ENCODE measurements around the gene ZNF774.
"Not testable (repeated sequence)": the region's sequence is repeated elsewhere in the genome, so short reads cannot be mapped to it uniquely, and the experiment has no call there.

Gene ZNF774

DNA sequence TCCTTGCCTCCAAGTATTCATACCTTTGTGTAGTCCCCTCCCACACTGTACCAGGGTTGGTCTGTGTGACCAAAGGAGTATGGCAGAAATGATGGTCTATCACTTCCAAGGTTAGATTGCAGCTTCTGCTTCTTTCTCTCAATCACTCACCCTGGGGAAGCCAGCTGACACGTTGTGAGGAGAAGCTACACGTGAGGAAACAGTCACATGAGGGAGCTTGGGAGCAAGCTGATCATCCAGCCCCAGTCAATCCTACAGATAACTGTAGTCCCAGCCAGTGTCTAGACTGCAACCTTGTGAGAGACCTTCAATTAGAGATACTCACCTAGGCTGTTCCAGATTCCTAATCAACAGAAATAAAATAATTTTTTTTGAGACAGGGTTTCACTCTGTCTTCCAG lies 6.2 kb upstream of the ZNF774 start:
- no peak for DNase-seq (ENCODE audit: low spot score)

DNA sequence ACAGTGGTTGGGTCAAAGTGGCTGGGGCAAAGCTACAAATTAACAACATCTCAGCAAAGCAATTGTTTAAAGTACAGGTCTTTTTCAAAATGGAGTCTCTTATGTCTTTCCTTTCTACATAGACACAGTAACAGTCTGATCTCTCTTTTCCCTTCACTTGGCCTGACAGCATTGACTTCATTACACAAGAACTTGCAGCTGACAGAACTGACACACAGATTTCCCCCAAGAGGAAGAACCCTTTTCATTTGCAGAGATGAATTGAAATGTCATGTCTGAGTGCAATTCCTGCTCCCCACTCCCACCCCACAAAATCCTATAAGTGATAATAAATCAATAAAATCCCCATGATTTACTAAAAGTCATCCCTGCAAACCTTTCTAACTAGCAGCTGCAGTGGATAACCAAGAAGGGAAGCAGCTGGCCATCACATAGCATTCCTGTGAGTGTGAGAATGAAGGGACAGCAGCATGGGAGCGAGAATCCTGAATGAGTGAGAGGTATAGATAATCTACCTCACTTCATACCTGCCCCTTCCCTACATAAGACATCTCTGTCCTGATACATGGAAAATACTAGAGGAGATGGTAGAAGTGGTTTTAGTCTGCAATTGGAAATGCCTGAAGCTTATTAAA lies 4.5 kb upstream of the ZNF774 start:
- DNase-seq (ENCODE audit: low spot score): not testable (repeated sequence)

DNA sequence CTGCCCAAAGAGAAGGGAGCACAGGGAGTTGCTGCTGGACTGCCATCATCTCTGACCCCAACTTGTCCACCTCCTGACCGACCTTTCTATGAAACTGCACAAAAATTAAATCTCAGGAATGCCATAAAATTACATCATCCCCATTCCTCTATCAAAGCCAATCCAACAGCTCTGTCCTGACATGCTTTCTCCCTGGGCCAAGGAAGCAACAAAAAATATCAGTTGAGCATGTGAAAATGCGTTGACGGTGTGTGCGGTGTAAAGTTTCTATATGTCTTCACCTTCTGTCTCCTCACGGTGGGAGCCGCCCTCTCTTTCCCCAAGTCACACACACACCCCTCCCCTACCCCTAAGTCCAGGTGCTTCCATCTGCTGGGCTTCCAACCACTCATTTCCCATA lies 3.6 kb upstream of the ZNF774 start:
- no peak for DNase-seq (ENCODE audit: low spot score)

DNA sequence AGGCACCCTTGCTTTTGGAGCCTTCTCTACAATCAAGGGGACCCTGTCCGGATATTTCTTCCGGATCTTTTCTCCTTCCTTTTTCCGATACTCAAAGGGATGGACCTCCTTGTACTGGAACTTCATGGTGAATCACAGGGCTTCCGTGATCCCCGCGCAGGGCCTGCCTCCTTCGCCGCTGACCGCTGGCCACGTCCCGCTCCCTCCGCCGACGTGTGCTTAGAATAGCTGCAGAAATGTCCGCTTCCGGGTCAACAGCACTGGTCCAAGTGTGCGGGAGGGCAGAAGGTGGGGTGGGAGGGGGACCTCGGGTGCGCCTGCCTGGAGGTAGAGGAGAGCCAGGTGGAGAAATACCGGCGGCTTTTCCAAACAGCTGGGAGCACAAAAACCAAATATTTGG lies 3.0 kb upstream of the ZNF774 start:
- no peak for DNase-seq (ENCODE audit: low spot score)

DNA sequence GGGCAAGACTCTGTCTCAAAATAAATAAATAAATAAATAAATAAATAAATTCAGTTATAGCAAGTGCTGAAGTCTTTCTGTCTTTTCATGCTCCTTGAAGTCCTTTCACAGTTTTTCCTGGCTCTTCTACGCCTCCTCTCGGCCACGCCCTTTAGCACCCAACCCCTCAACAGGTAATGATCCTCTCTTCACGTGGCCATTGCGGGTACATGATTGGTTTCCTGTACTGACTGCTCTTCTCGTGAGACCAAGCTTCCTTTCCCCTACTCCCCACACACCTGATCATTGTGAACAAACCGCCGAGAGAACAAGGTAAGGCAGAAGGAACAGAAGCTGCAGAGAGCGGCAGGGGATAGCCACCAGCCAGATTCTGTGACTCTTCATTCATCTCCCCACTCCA lies 2.3 kb upstream of the ZNF774 start:
- DNase-seq (ENCODE audit: low spot score): no peak

DNA sequence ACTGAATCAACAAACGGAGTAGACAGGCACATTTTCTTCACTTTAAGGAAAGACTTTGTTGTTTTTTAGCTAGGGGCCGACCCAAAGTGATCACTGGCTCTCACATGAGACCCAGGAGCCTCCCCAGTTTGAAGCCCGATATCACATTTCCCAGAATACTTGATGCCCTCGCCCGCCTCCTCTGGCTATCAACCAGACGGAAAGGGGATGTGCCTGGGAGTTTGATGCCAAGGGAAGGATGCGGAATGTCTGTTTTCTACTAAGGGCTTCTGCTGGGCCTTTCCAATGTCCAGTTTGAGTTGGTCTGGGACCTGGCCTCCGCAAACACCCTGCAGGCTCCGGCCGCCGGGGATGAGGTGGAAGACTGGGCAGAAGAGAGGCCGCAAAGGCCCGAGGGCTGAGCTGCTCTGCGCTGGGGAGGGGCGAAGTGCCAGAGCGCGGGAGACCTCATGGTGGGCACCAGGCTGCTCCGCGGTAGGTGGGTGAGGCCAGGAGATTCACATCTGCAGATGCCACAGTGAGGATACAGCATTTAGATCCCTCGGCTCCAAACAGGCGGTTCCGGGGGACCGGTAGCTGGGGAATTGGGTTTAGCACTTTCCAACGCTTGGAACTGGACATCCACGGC lies 491 bp upstream of the ZNF774 start:
- no peak for DNase-seq (ENCODE audit: low spot score)

DNA sequence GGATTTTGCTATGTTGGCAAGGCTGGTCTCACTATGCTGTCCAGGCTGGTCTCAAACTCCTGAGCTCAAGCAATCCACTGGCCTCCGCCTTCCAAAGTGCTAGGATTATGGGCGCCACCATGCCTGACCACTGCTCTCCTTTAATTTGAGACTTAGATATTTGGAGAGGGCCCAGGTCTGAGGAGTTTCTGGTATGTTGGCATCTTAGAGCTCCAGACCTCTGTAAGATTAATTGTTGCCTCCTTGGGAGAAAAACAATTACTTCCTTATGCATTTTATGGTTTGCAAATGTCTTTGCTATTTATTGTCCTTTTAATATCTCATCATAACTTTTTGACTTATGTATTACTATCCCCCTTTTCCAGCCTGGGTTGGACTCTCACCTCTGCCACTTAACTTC lies 2.9 kb downstream of the ZNF774 start:
- DNase-seq (ENCODE audit: low spot score): no peak

DNA sequence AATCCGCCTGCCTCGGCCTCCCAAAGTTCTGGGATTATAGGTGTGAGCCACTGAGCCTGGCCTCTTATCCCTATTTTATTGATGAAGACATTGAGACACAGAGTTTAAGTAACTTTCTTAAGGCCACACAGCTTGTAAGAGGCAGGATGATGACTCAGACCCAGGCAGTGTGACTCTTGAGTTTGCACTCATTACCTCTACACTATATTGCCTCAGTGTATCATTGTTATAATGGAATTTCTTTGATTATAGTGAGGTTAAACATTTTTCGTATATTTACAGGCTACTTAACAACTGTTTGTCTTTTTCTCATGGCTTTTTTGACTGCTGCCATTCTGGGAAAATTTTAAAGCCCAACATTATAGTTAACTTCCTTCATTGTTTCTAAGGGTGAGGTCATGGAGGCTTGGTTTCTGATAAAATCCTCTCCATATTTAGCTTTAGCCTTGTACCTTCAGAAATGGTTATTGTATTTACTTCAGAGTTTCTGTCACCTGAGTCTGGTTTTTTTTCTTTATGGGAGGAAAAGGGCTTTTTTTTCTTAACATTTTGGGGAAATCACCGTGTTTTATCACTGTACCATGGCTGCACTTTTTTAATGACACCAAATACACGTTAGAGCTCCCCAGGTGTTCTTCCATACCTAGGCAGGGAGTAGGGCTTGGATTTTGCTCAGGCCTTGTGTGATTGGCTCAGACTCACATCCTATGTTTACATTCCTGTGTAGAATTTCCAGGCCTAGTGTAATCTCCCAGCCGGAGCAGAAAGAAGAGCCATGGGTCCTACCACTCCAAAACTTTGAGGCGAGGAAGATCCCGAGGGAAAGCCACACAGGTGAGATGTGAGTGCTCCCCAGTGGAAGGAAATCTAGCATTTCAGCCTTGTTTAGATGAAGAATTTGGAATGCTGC lies 6.3 kb downstream of the ZNF774 start:
- DNase-seq (ENCODE audit: low spot score): no peak

DNA sequence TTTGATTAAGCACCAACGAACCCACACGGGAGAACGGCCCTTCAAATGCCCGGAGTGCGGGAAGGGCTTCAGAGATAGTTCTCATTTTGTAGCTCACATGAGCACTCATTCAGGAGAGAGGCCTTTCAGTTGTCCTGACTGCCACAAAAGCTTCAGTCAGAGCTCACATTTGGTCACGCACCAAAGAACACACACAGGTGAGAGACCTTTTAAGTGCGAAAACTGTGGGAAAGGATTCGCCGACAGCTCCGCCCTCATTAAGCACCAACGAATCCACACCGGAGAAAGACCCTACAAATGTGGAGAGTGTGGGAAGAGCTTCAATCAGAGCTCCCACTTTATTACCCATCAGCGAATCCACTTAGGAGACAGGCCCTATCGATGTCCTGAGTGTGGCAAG lies 8.7 kb downstream of the ZNF774 start:
- no peak for DNase-seq (ENCODE audit: low spot score)

DNA sequence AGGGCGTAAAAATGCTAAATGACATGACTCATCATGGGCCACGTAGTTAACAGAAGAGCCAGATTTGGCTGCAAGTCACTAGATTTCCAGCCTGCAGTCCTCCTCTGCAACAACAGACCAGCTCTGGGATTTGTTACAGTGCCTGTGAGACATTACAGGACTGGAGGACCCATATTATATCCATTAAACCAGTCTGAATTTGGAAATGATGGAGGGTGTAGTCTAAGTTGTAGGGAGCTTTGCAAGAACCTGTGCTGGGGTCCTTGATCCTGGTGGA lies 10.8 kb downstream of the ZNF774 start:
- DNase-seq (ENCODE audit: low spot score): no peak

DNA sequence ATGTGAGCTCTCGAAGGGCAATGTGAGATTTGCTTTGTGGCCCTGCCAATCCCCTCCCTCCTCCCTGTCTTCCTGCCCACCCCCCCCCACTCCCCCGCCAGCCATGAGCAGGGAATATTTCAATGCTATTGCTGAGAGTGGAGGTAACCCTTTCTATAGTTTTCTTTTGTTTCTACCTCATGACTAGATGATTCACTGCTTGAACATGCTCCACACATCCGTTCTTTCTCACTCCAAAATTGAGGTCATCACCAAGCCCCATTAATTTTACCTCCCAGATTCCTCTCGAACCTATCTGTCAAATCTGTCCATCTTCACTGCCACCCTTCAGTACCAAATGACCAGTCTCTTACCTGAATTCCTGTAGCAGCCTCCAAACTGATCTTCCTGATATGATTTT lies 12.2 kb downstream of the ZNF774 start:
- DNase-seq (ENCODE audit: low spot score): no peak

DNA sequence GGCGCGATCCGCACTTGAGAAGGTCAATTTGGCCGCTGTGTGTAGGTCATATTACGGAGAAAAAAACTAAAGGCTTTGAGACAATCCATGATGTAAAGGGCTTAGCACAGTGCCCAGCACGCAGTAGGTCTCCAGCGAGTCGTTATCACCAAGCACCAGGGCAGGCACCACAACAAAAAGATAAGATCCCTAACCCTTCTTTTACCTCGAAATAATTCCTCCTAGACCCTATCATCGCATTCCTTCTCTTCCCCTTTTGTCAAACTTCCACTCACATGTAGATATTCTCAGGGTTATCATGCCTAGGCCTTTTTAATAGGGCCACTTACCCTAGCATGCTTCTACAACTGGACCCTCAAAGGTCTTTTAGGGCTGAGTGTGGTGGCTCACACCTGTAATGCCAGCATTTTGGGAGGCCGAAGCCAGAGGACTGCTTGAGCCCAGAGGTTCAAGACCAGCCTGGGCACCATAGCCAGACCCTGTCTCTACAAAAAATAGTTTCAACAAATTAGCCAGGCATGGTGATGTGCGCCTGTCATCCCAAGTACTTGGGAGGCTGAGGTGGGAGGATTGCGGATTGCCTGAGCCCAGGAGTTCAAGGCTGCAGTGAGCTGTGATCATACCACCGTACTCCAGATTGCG lies 13.5 kb downstream of the ZNF774 start:
- DNase-seq (ENCODE audit: low spot score): no peak

DNA sequence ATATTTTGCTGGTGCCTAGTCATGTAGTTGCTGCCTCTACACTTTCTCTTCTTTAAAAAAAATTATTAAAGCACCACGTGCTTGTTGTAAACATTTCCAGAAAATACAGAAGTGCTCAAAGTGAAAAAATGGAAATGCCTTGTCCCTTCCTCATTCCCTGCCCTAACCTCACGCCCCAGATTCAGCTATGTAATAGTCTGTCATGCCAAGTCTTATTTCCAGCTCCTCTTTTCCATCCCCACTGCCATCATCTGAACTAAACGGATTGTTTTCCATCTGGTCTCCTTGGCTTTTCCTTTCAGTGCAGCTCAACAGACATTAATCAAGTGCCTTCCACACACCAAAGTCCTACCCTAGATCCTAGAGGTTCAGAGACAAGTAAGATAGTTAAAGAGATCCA lies 15.5 kb downstream of the ZNF774 start:
- DNase-seq (ENCODE audit: low spot score): no peak

DNA sequence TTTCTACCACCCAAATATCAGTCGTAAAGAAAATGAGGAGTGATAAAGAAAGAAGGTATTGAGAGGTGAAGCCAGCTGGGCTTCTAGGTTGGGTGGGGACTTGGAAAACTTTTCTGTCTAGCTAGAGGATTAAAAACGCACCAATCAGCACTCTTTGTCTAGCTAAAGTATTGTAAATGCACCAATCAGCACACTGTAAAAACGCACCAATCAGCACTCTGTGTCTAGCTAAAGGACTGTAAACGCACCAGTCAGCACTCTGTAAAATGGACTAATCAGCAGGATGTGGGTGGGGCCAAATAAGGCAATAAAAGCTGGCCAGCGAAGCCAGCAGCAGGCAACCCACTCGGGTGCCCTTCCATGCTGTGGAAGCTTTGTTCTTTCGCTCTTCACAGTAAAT lies 23.0 kb downstream of the ZNF774 start:
- no peak for DNase-seq (ENCODE audit: low spot score)

DNA sequence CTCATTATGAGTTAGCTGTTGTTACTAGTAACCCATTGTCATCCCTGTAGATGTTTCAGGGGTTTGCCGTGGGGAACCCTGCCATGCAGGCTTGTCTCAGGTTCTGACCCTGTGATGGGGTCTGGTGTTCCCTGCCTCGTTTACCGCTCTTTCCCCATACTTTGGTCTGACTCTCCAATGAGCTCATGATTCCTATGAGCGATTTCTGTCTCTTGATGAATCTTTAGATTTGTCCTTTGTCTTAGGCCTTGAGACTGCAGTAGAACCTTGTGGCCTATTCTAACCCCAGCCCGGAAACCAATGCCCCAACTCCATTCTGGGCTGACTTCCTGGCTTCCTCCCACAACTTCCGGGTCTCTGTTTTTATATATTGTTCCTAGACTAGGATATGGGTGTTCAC lies 24.7 kb downstream of the ZNF774 start:
- DNase-seq (ENCODE audit: low spot score): peak; percentile 76

DNA sequence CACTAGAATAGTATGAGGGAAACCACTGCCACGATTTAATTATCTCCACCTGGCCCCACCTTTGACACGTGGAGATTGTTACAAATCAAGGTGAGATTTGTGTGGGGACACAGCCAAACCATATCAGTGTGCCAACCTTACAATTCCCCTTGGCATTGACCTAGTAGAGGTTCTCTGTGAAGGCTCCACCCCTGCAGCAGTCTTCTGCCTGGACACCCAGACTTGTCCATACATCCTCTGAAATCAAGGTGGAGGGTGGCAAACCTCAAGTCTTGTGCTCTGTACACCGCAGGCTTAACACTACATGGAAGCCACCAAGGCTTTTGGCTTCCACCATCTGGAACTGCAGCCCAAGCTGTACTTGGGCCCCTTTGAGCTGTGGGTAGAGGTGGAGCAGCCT lies 27.2 kb downstream of the ZNF774 start:
- no peak for DNase-seq (ENCODE audit: low spot score)

DNA sequence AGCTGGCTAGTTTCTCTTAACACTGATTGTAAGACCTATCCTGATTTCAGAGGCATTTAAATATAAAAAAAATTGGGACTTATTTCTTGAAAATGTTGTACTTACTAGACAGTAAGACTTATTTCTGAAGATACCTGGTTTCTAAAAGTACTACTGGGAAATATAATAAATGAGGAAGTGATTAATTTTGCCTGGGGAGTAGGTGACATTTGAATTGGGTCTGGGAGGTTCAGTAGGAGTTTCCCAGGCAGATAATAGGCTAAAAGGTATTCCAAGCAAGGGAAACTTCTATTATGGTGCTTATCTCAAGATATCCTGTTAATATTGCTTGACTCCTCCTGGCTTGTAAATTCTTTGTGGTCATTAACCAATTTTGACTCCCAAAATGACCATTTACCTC lies 29.4 kb downstream of the ZNF774 start:
- DNase-seq (ENCODE audit: low spot score): no peak

DNA sequence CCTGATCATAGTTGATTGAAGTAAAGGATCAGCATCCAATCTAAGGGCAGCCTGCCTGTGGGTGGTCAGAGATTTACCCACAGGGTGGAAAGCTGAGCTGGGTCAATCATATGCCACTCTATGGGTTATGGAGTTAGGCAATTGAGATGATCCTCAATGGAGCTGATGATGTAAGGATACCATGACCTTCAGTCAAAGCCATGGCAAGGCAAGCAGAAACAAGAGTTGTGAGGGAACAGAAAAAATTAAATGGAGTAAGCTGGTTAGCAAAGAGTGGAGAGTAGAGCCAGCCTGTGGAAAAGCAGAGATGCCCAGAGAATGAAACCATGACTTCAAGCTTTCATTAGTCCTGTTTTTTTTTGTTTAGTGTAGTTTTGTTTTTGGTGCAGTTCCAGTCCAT lies 30.2 kb downstream of the ZNF774 start:
- DNase-seq (ENCODE audit: low spot score): no peak

DNA sequence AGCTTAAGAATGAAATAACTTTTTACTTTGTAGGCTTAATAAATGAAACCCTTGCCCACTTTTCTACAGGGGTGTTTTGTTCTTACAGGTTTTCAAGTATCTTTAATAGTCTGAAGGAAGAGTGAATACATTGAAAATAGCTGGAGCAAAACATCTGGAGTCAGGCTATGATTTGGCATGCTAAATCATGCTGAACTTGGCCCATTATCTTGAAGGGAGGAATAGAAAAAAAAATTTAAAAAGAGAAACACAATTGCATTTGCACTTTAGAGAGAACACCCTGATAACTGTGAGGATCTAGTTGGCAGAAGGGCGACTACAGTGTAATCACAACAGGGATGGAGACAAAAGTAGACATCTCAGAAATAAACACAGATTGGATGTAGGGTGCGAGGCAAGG lies 34.1 kb downstream of the ZNF774 start:
- no peak for DNase-seq (ENCODE audit: low spot score)

DNA sequence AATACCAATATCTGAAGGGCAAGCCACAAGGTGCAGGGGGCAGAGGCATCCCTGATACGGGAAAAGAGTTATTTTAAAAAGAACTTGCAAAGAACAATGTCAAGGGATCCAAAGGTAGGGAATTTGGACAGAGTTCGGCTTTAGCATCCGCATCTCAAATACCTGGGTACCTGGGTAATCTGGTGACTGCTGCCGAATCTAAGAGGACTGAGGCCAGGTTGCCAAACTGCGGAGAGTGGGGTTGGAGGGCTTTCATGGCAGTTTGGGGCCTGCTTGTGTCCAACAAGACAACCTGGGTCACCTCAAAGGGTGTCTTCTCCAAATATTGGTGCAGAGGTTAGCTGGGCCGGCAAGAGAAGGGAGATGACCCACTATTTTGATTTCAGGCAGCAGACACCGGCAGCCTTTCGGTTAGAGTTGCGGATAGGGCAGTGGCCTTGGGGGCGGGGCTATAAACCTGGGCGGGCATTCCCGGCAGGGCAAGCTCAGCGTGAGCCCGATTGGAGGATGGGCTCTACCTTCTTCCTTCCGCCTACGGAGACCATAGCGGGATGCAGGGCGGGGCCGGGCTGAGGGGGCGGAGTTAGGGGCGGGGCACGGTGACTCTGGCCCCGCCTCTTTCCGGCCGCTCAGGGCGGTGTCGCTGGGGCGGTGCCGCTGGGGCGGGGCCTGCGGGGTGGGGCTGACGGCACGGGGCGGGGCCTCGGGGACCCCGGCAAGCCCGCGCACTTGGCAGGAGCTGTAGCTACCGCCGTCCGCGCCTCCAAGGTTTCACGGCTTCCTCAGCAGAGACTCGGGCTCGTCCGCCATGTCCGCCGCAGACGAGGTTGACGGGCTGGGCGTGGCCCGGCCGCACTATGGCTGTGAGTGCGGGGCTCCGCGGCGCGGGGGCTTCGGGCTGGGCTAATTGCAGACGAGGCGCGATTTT lies 35.7 kb downstream of the ZNF774 start, which contains the start of gene IQGAP1:
Gene IQGAP1, plus strand, starts transcription at position 709 of the 928 bp plus-strand sequence. Its CDS starts 100 bp downstream, at position 809.
- DNase-seq (ENCODE audit: low spot score): peak; percentile 97

DNA sequence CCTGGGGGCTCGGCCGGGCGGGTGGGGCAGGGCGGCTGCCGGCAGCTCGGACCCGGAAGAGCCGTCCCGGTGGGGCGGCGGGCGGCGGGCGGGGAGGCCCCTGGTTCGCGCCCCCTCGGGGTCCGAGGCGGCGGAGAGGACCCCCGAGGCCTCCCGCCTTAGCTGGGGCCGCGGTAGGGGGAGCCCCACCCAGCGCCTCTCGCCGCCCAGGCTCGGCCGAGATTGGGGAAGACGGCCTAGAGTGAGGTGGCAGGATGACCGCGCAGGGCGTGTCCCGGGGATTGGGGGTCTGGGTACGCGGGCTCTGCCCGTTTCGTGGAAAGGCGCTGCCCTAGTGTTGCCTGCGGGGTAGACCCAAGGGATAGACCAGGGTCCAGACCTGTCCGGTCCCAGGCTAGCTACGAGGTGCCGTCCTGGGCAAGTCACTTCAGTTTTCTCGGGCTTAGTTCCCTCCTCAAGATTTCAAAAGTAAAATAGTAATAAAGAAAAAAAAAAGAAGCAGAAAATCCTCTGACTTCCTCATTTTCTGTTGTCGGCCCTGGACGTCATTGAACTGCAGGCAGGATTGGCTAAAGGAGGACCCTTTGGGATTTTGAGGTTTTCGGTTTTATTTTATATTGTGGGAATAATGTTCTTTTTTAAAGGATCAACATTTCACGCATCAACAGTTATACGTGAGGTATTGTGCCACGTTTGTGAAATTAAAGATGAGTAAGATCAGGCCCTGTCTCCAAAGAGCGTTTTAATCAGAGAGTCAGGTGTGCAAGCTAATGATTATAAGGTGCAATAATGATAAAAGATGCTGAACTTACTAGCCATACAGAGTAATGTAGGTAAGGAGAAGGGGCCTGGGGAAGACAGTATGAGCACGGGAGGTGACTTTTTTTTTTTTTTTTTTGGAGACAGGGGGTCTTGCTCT lies 36.6 kb downstream of the ZNF774 start:
- peak; percentile 42 for DNase-seq (ENCODE audit: low spot score)
